K562 (cell line): ENCODE measurements around the gene ZNF774. TPM values are rescaled to one million over a fixed set of nuclear protein-coding genes. Genes with fewer than 3 reads are reported as not detected.
A peak's percentile ranks its signal among the peaks of the same experiment; 100 is the strongest.

Experiments used
- CBFA2T2 ChIP-seq: fragments of 450-650 bp; conservative IDR thresholded peaks from 2 replicates; pipeline ENCODE4 v1.6.1; 2017; ENCODE audit warnings: mild to moderate bottlenecking
- CBX8 ChIP-seq: fragments of 200-600 bp; sonication (generic); IDR thresholded peaks from 2 replicates; pipeline ENCODE4 v1.6.1; 2012; ENCODE audit warnings: borderline replicate concordance, mixed run types, low read depth, mild to moderate bottlenecking, moderate library complexity, mixed read lengths, low read length, control low read depth, inconsistent platforms; ENCODE audit not compliant: poor library complexity, severe bottlenecking; ENCODE audit errors: extremely low read depth
- CSDE1 ChIP-seq, 2 experiments: fragments of 450-650 bp; IDR thresholded peaks; 2 replicates each; pipeline ENCODE4 v1.6.1; 2016; ENCODE audit warnings: mild to moderate bottlenecking in 1 of 2
- ERF ChIP-seq: fragments of 450-650 bp; formaldehyde crosslinking; IDR thresholded peaks from 2 replicates; pipeline ENCODE4 v1.4.0; 2020; ENCODE audit warnings: mild to moderate bottlenecking, mixed read lengths
- FOS ChIP-seq: IDR thresholded peaks from 3 replicates; pipeline ENCODE4 v1.6.1; 2011; ENCODE audit not compliant: insufficient read length; ENCODE audit errors: extremely low read depth
- FOXM1 ChIP-seq, 2 experiments: fragments of 450-650 bp in 1 of 2; sonication (generic) in 1 of 2; formaldehyde crosslinking in 1 of 2; IDR thresholded peaks; 2 replicates each; pipeline versions ENCODE4 v1.6.1 to v1.9.0; 2017 to 2022; ENCODE audit warnings: low read depth in 2 of 2, mild to moderate bottlenecking in 2 of 2, missing genetic modification reagents in 1 of 2, moderate library complexity in 1 of 2
- HDGF ChIP-seq: fragments of 450-650 bp; IDR thresholded peaks from 2 replicates; pipeline ENCODE4 v1.6.1; 2016
- MCM7 ChIP-seq, 2 experiments: fragments of 450-650 bp; IDR thresholded peaks; 2 replicates each; pipeline ENCODE4 v1.6.1; 2016 to 2018
- MTA2 ChIP-seq: fragments of 450-650 bp; IDR thresholded peaks from 2 replicates; pipeline ENCODE4 v1.6.1; 2016; ENCODE audit warnings: low read depth
- NFXL1 ChIP-seq: fragments of 450-650 bp; formaldehyde crosslinking; IDR thresholded peaks from 2 replicates; pipeline ENCODE4 v1.4.0; 2021; ENCODE audit warnings: mild to moderate bottlenecking
- NR2C2 ChIP-seq, 2 experiments: fragments of 200-800 bp in 1 of 2; sonication (Bioruptor generic) in 1 of 2; sonication (generic) in 1 of 2; formaldehyde crosslinking in 1 of 2; IDR thresholded peaks; 2 replicates each; pipeline versions ENCODE4 v1.6.1 to v1.8.0; 2016 to 2022; ENCODE audit warnings: mild to moderate bottlenecking in 1 of 2, missing compliant biosample characterization in 1 of 2, missing genetic modification characterization in 1 of 2, missing genetic modification reagents in 1 of 2
- POU5F1 ChIP-seq: fragments of 150-350 bp; IDR thresholded peaks from 2 replicates; pipeline ENCODE4 v1.6.1; 2014; ENCODE audit warnings: borderline replicate concordance, low read length, low read depth, mild to moderate bottlenecking; ENCODE audit not compliant: partially characterized antibody
- RBM15 ChIP-seq: fragments of 200-400 bp; formaldehyde crosslinking; IDR thresholded peaks from 2 replicates; pipeline ENCODE4 v1.6.1; 2018; ENCODE audit warnings: mild to moderate bottlenecking, low read length, moderate library complexity; ENCODE audit not compliant: insufficient read depth
- SMARCE1 ChIP-seq: fragments of 450-650 bp; IDR thresholded peaks from 2 replicates; pipeline ENCODE4 v1.7.1; 2016; ENCODE audit warnings: mild to moderate bottlenecking
- STAT5A ChIP-seq: IDR thresholded peaks from 2 replicates; pipeline ENCODE4 v1.6.1; 2012; ENCODE audit warnings: low read length, inconsistent platforms, borderline replicate concordance
- TARDBP ChIP-seq: fragments of 450-650 bp; IDR thresholded peaks from 2 replicates; pipeline ENCODE4 v1.6.1; 2016
- ZNF124 ChIP-seq: sonication (generic); formaldehyde crosslinking; IDR thresholded peaks from 2 replicates; pipeline ENCODE4 v1.8.1; 2022; ENCODE audit warnings: missing genetic modification reagents
- ZNF146 ChIP-seq: IDR thresholded peaks from one replicate; pipeline ENCODE4 v1.6.1; 2018; ENCODE audit warnings: missing compliant biosample characterization; ENCODE audit not compliant: unreplicated experiment
- ZNF41 ChIP-seq: fragments of 250-450 bp; sonication (Bioruptor Pico); conservative IDR thresholded peaks from 2 replicates; pipeline ENCODE4 v1.4.0; 2020; ENCODE audit warnings: mild to moderate bottlenecking
- ZNF699 ChIP-seq: fragments of 250-450 bp; sonication (Bioruptor Pico); IDR thresholded peaks from 2 replicates; pipeline ENCODE4 v1.8.0; 2021; ENCODE audit warnings: mild to moderate bottlenecking, moderate library complexity; ENCODE audit not compliant: insufficient replicate concordance
- ZNF764 ChIP-seq: fragments of 250-450 bp; sonication (Bioruptor Pico); IDR thresholded peaks from 2 replicates; pipeline ENCODE4 v1.4.0; 2020; ENCODE audit warnings: low read depth, mild to moderate bottlenecking, moderate library complexity
- polyA plus RNA-seq, 8 experiments: library from polyadenylated mRNA; depleted of rRNA in 4 of 8; stranded (reverse) in 5 of 8; unstranded in 3 of 8; fragments of >200 nt; fragmentation: Nextera tagmentation in 2 of 8; fragmentation: Illumina TruSeq in 1 of 8; extraction: Ambion mirVana in 2 of 8; extraction: Trizol in 1 of 8; gene quantifications; 2 replicates each; pipeline versions ENCODE4 v1.2.1 to v1.2.3, GENCODE V29; 2011 to 2014; ENCODE audit warnings: inconsistent platforms in 1 of 8, missing spikeins in 1 of 8
- total RNA-seq, 7 experiments: library from RNA; depleted of rRNA in 6 of 7; stranded (reverse); fragments of >200 nt in 6 of 7; fragmentation: Illumina TruSeq in 2 of 7; extraction: Trizol in 2 of 7; gene quantifications; 2 replicates each; pipeline versions ENCODE4 v1.2.1 to v1.2.3, GENCODE V29; 2011 to 2021; ENCODE audit warnings: low replicate concordance in 1 of 7
- TF ChIP-seq, protein P1 (sequence below): fragments of 250-450 bp; sonication (Bioruptor Pico); IDR thresholded peaks from 2 replicates; pipeline ENCODE4 v1.4.0; 2020; ENCODE audit warnings: mild to moderate bottlenecking, moderate library complexity
- TF ChIP-seq, protein P2 (sequence below), 2 experiments: fragments of 450-650 bp in 1 of 2; sonication (generic) in 1 of 2; formaldehyde crosslinking in 1 of 2; IDR thresholded peaks in 1 of 2; conservative IDR thresholded peaks in 1 of 2; 2 replicates each; pipeline versions ENCODE4 v1.6.1 to v1.8.1; 2016 to 2023; ENCODE audit warnings: mild to moderate bottlenecking in 2 of 2, moderate library complexity in 2 of 2, inconsistent platforms in 1 of 2, missing genetic modification reagents in 1 of 2
- TF ChIP-seq, protein P3 (sequence below): sonication (generic); formaldehyde crosslinking; IDR thresholded peaks from 2 replicates; pipeline ENCODE4 v1.8.1; 2023; ENCODE audit warnings: mild to moderate bottlenecking, missing genetic modification reagents

The ZNF774 gene
- total and polyA plus RNA-seq, 9 of the 15 experiments (the other 6 are each of a cell fraction or from before 2014, with no cell fraction given), result 0.32 to 2.0 (median 1.2) TPM

DNA sequence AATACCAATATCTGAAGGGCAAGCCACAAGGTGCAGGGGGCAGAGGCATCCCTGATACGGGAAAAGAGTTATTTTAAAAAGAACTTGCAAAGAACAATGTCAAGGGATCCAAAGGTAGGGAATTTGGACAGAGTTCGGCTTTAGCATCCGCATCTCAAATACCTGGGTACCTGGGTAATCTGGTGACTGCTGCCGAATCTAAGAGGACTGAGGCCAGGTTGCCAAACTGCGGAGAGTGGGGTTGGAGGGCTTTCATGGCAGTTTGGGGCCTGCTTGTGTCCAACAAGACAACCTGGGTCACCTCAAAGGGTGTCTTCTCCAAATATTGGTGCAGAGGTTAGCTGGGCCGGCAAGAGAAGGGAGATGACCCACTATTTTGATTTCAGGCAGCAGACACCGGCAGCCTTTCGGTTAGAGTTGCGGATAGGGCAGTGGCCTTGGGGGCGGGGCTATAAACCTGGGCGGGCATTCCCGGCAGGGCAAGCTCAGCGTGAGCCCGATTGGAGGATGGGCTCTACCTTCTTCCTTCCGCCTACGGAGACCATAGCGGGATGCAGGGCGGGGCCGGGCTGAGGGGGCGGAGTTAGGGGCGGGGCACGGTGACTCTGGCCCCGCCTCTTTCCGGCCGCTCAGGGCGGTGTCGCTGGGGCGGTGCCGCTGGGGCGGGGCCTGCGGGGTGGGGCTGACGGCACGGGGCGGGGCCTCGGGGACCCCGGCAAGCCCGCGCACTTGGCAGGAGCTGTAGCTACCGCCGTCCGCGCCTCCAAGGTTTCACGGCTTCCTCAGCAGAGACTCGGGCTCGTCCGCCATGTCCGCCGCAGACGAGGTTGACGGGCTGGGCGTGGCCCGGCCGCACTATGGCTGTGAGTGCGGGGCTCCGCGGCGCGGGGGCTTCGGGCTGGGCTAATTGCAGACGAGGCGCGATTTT is 35.7 kb downstream of the ZNF774 start, which contains the start of gene IQGAP1 (continued):
- TF ChIP-seq, protein P1, sequence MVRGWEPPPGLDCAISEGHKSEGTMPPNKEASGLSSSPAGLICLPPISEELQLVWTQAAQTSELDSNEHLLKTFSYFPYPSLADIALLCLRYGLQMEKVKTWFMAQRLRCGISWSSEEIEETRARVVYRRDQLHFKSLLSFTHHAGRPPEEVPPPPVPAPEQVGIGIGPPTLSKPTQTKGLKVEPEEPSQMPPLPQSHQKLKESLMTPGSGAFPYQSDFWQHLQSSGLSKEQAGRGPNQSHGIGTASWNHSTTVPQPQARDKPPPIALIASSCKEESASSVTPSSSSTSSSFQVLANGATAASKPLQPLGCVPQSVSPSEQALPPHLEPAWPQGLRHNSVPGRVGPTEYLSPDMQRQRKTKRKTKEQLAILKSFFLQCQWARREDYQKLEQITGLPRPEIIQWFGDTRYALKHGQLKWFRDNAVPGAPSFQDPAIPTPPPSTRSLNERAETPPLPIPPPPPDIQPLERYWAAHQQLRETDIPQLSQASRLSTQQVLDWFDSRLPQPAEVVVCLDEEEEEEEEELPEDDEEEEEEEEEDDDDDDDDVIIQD (CRISPR knock-in tag), result no peak
- TF ChIP-seq CBFA2T2 (no peak), CSDE1 (IDR thresholded peaks at IDR 0.05) (no peak), FOXM1 (IDR thresholded peaks at IDR 0.05; ENCODE audit: low read depth) (no peak), FOXM1 (CRISPR knock-in tag; IDR thresholded peaks at IDR 0.05; ENCODE audit: low read depth) (no peak), SMARCE1 (no peak), CBX8 (no peak), ERF (CRISPR knock-in tag) (0 out of 2 replicates have a peak, but pooled peaks have one; percentile 54), FOS (no peak), NR2C2 (CRISPR knock-in tag; IDR thresholded peaks at IDR 0.05) (no peak; the same call in 1 of the 2 replicates), NR2C2 (tag; IDR thresholded peaks at IDR 0.05) (no peak), HDGF (no peak), TARDBP (no peak), ZNF764 (CRISPR knock-in tag) (no peak), MTA2 (no peak), STAT5A (no peak), ZNF146 (CRISPR knock-in tag) (no peak), ZNF41 (no peak), NFXL1 (CRISPR knock-in tag) (no peak), ZNF699 (no peak), MCM7 (IDR thresholded peaks at IDR 0.05) (no peak), ZNF124 (CRISPR knock-in tag) (no peak), RBM15 (no peak), POU5F1 (no peak)
- TF ChIP-seq, protein P2, sequence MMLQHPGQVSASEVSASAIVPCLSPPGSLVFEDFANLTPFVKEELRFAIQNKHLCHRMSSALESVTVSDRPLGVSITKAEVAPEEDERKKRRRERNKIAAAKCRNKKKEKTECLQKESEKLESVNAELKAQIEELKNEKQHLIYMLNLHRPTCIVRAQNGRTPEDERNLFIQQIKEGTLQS (IDR thresholded peaks at IDR 0.05), result no peak
- TF ChIP-seq, protein P2 (CRISPR knock-in tag; conservative IDR thresholded peaks at IDR 0.05), result no peak
- TF ChIP-seq, protein P3, sequence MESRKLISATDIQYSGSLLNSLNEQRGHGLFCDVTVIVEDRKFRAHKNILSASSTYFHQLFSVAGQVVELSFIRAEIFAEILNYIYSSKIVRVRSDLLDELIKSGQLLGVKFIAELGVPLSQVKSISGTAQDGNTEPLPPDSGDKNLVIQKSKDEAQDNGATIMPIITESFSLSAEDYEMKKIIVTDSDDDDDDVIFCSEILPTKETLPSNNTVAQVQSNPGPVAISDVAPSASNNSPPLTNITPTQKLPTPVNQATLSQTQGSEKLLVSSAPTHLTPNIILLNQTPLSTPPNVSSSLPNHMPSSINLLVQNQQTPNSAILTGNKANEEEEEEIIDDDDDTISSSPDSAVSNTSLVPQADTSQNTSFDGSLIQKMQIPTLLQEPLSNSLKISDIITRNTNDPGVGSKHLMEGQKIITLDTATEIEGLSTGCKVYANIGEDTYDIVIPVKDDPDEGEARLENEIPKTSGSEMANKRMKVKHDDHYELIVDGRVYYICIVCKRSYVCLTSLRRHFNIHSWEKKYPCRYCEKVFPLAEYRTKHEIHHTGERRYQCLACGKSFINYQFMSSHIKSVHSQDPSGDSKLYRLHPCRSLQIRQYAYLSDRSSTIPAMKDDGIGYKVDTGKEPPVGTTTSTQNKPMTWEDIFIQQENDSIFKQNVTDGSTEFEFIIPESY (CRISPR knock-in tag), result no peak
